Measurements from ENCODE around the gene KLHL13.

Gene KLHL13

DNA sequence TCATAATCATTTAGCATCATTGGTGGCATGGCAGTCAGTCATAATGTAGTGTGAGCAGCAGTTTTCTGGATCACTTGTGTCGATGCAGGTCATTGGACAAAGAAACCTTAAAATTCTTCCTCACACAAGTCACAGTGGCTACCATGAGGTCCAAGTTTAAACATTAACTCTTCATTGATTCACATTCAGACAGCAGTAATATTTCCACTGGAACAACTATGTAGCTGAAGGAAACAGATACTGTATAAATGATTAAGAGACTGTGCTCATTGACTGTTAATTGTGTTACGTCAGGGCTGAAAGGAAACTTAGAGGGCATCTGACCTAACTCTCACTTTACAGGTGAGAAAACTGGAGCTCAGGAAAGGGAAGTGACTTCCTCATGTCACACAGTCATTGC, 261.8 kb downstream of the KLHL13 start:
- no peak for DNase-seq (ENCODE audit: low read depth in 2 of 2)

DNA sequence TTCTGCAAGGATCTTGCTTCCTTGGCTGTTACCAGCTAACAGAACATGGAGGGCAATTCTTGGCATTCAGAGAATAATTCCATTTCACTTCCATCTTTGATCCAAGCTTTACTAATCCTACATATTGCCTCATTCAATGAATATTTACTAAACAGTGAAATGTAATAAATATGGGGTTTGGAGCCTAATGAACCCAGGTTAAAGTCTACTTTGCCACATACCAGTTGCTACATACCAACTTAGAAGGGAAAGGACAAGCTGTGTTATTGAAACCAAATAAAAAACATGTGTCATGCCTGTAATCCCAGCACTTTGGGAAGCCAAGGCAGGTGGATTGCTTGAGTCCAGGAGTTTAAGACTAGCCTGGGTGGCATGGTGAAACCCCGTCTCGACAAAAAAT, 265.6 kb downstream of the KLHL13 start:
- no peak for DNase-seq (ENCODE audit: low read depth in 2 of 2)

Measured in stimulated activated CD4-positive, alpha-beta T cell treated with anti-CD3 and anti-CD28 coated beads, Interleukin-1b, Interleukin-23, amount 100 ng/mL, for 1 hour (primary cell).